GM23338 (cell line): Measurements from ENCODE around the gene SYNE2. TPM values are rescaled to one million over a fixed set of nuclear protein-coding genes. Genes with fewer than 3 reads are reported as not detected.
"Not testable (repeated sequence)": the region's sequence is repeated elsewhere in the genome, so short reads cannot be mapped to it uniquely, and the experiment has no call there.

ENCODE experiments used
- ATAC-seq: fragments of 200-7000 bp; cut with Tn5 transposase; 3 replicates; pipeline ENCODE4 v1.9.1; 2020
- DNase-seq: peaks from one replicate; pipeline ENCODE4 v3.0.0-alpha.2; 2015; ENCODE audit warnings: low spot score
- H2AFZ ChIP-seq: fragments of 200-600 bp; sonication (generic); 2 replicates; pipeline ENCODE4 v1.8.0; 2016; ENCODE audit warnings: antibody characterized with exemption, mild to moderate bottlenecking, moderate library complexity
- H3F3A ChIP-seq: fragments of 200-600 bp; sonication (generic); replicated peaks from 2 replicates; pipeline ENCODE4 v1.8.0; 2017; ENCODE audit warnings: antibody characterized with exemption, mixed run types, low read depth
- H3K27ac ChIP-seq: fragments of 200-600 bp; sonication (generic); 2 replicates; pipeline ENCODE4 v1.6.1; 2016; ENCODE audit warnings: low read depth
- H3K27me3 ChIP-seq: fragments of 200-600 bp; sonication (generic); 2 replicates; pipeline ENCODE4 v1.8.0; 2016; ENCODE audit warnings: mild to moderate bottlenecking, mixed run types, moderate library complexity; ENCODE audit not compliant: insufficient read depth
- H3K36me3 ChIP-seq: fragments of 200-600 bp; sonication (generic); 2 replicates; pipeline ENCODE4 v1.8.0; 2016; ENCODE audit warnings: mild to moderate bottlenecking; ENCODE audit not compliant: insufficient read depth
- H3K4me1 ChIP-seq: fragments of 200-600 bp; sonication (generic); 2 replicates; pipeline ENCODE4 v1.8.0; 2016; ENCODE audit warnings: mild to moderate bottlenecking, moderate library complexity; ENCODE audit not compliant: insufficient read depth
- H3K4me2 ChIP-seq: fragments of 200-600 bp; sonication (generic); 2 replicates; pipeline ENCODE4 v1.7.1; 2017; ENCODE audit warnings: mixed run types
- H3K4me3 ChIP-seq: fragments of 200-600 bp; sonication (generic); 2 replicates; pipeline ENCODE4 v1.6.1; 2016; ENCODE audit warnings: mixed run types
- H3K79me2 ChIP-seq: fragments of 200-600 bp; sonication (generic); replicated peaks from 2 replicates; pipeline ENCODE4 v1.8.0; 2017; ENCODE audit warnings: mild to moderate bottlenecking; ENCODE audit not compliant: insufficient read depth
- H3K9me2 ChIP-seq: fragments of 200-600 bp; sonication (generic); 2 replicates; pipeline ENCODE4 v1.8.0; 2017; ENCODE audit not compliant: insufficient read depth
- H4K20me1 ChIP-seq: fragments of 200-600 bp; sonication (generic); replicated peaks from 2 replicates; pipeline ENCODE4 v1.8.0; 2017; ENCODE audit warnings: mild to moderate bottlenecking; ENCODE audit not compliant: insufficient read depth
- H3K27ac Mint-ChIP-seq: 2 replicates; pipeline ENCODE4 v1.8.0; 2020; ENCODE audit warnings: inconsistent platforms, mild to moderate bottlenecking, moderate library complexity, mixed read lengths
- H3K27me3 Mint-ChIP-seq: 3 replicates; pipeline ENCODE4 v1.8.0; 2022; ENCODE audit warnings: low read depth, mild to moderate bottlenecking, moderate library complexity, mixed read lengths, inconsistent platforms; ENCODE audit not compliant: insufficient read depth, poor library complexity
- H3K36me3 Mint-ChIP-seq: 3 replicates; pipeline ENCODE4 v1.8.0; 2021; ENCODE audit warnings: low read depth, mild to moderate bottlenecking, inconsistent platforms, moderate library complexity, mixed read lengths
- H3K4me1 Mint-ChIP-seq: 3 replicates; pipeline ENCODE4 v1.8.0; 2020; ENCODE audit warnings: mild to moderate bottlenecking, inconsistent platforms, mixed read lengths
- H3K4me3 Mint-ChIP-seq: 3 replicates; pipeline ENCODE4 v1.8.0; 2021; ENCODE audit warnings: moderate library complexity, mild to moderate bottlenecking, inconsistent platforms, mixed read lengths
- H3K9me3 Mint-ChIP-seq: 3 replicates; pipeline ENCODE4 v1.8.0; 2020; ENCODE audit warnings: moderate library complexity, mild to moderate bottlenecking, inconsistent platforms, mixed read lengths
- CREB1 ChIP-seq: fragments of 250-450 bp; sonication (Bioruptor Pico); IDR thresholded peaks from 2 replicates; pipeline ENCODE4 v1.5.0; 2020; ENCODE audit warnings: low read depth, mild to moderate bottlenecking, moderate library complexity
- CTCF ChIP-seq, 2 experiments: fragments of 200-600 bp in 1 of 2; sonication (generic) in 1 of 2; conservative IDR thresholded peaks; 2 replicates each; pipeline versions ENCODE4 v1.5.1 to v1.6.1; 2016 to 2017; ENCODE audit warnings: antibody characterized with exemption in 2 of 2, low read depth in 2 of 2, mild to moderate bottlenecking in 2 of 2, moderate library complexity in 1 of 2
- ETS1 ChIP-seq: IDR thresholded peaks from 2 replicates; pipeline ENCODE4 v1.6.1; 2016; ENCODE audit warnings: antibody characterized with exemption
- NANOG ChIP-seq: IDR thresholded peaks from 2 replicates; pipeline ENCODE4 v1.6.1; 2016; ENCODE audit warnings: antibody characterized with exemption, borderline replicate concordance
- POLR2AphosphoS5 ChIP-seq: IDR thresholded peaks from 2 replicates; pipeline ENCODE4 v1.6.1; 2016; ENCODE audit warnings: antibody characterized with exemption, low read depth
- STAT1 ChIP-seq: IDR thresholded peaks from one replicate; pipeline ENCODE4 v1.6.1; 2016; ENCODE audit warnings: antibody characterized with exemption; ENCODE audit not compliant: unreplicated experiment
- ZNF114 ChIP-seq: fragments of 250-450 bp; sonication (Bioruptor Pico); IDR thresholded peaks from 2 replicates; pipeline ENCODE4 v1.5.0; 2020; ENCODE audit warnings: mild to moderate bottlenecking, moderate library complexity
- long read RNA-seq: library from polyadenylated mRNA; unstranded; transcript quantifications from one replicate; pipeline ENCODE4 v2.0.0, GENCODE V29; 2020; ENCODE audit not compliant: unreplicated experiment
- polyA plus RNA-seq: library from polyadenylated mRNA; unstranded; fragments of >200 nt; fragmentation: Nextera tagmentation; extraction: Ambion mirVana; gene quantifications from 2 replicates; pipeline ENCODE4 v1.2.1, GENCODE V29; 2016
- total RNA-seq: library from RNA; depleted of rRNA; stranded (reverse); fragments of >200 nt; shearing (Covaris generic); gene quantifications from 2 replicates; pipeline ENCODE4 v1.2.3, GENCODE V29; 2014; rRNA removed

SYNE2 gene
- total RNA-seq (86.5 and 100 TPM in 2 replicates), polyA plus RNA-seq (21.7 and 34.3 TPM in 2 replicates)
- long read RNA-seq, partial matches to known transcripts: 11 of 15 reads
- long read RNA-seq, other reads (novel, unspliced or antisense): 4 of 15 reads

- peak within 1 kb of the TSS; percentile 94 for H3K4me2 ChIP-seq
- peak within 1 kb of the TSS; percentile 46; the same call in 1 of the 2 replicates for H3K27ac ChIP-seq
- peaks cover 41% of the 10 kb centered on the region for H3K79me2 ChIP-seq
- no peaks in the 10 kb centered on the region for H3K9me3 Mint-ChIP-seq
- peaks cover 15% of the 10 kb centered on the region; the same call in 1 of the 2 replicates for H4K20me1 ChIP-seq
- no peaks in the 10 kb centered on the region for H3K36me3 Mint-ChIP-seq
- H3K4me3 ChIP-seq: peak within 1 kb of the TSS; percentile 89
- H3K4me3 Mint-ChIP-seq: peak within 1 kb of the TSS; percentile 95
- H3K9me2 ChIP-seq: no peaks in the 10 kb centered on the region
- peak within 1 kb of the TSS; percentile 87 for H3K27ac Mint-ChIP-seq
- ATAC-seq: peak; percentile 92
- peaks cover 24% of the 10 kb centered on the region for H3K27me3 ChIP-seq
- no peaks in the 10 kb centered on the region for H3K36me3 ChIP-seq
- TF ChIP-seq NANOG: no peak
- TF ChIP-seq ETS1: no peak
- no peak for TF ChIP-seq ZNF114 (CRISPR knock-in tag)
- TF ChIP-seq CTCF (conservative IDR thresholded peaks at IDR 0.05; ENCODE audit: low read depth in 2 of 2): peak; percentile 9 to 20; a peak in 2 of 4 replicates
- TF ChIP-seq CREB1 (CRISPR knock-in tag): no peak
- no peak for TF ChIP-seq STAT1
- TF ChIP-seq POLR2AphosphoS5: peak; percentile 79
- DNase-seq: peak; percentile 88
- peaks cover 19% of the 10 kb centered on the region; the same call in 2 of the 3 replicates for H3K4me1 Mint-ChIP-seq
- peaks cover 14% of the 10 kb centered on the region for H3K4me1 ChIP-seq
- peak within 1 kb of the TSS; percentile 97 for H2AFZ ChIP-seq
- H3K27me3 Mint-ChIP-seq: peaks cover 7% of the 10 kb centered on the region
- peaks cover 8% of the 10 kb centered on the region; the same call in 1 of the 2 replicates for H3F3A ChIP-seq
Observed at GRCh38 chr14:63852817-63853731, at the start of gene SYNE2. TSS of gene SYNE2 (plus strand) at chr14:63853004. CDS start at chr14:63909149, 56,145 bp downstream.

- not testable (repeated sequence) for H3K36me3 ChIP-seq, H3K27me3 Mint-ChIP-seq, ATAC-seq, H3K4me3 Mint-ChIP-seq, H3K27ac ChIP-seq, H3F3A ChIP-seq, DNase-seq, H3K4me1 ChIP-seq, H3K9me2 ChIP-seq, H3K4me1 Mint-ChIP-seq, H3K79me2 ChIP-seq, H3K9me3 Mint-ChIP-seq, H3K36me3 Mint-ChIP-seq, H3K4me3 ChIP-seq, H3K27ac Mint-ChIP-seq, H3K4me2 ChIP-seq, H3K27me3 ChIP-seq, H4K20me1 ChIP-seq
- peak overlapping the region; percentile 52; the same call in 1 of the 2 replicates for H2AFZ ChIP-seq
- TF ChIP-seq CTCF (conservative IDR thresholded peaks at IDR 0.05; ENCODE audit: low read depth in 2 of 2): 0 out of 4 replicates have a peak, but pooled peaks of 1 of the 2 experiments have one; percentile 4
Observed at GRCh38 chr14:63803221-63803791, 49.5 kb upstream of the SYNE2 start.

GRCh38 chr14:63806064-63806463, 46.7 kb upstream of the SYNE2 start:
- H3K4me3 ChIP-seq, H3K4me2 ChIP-seq, DNase-seq, H3K36me3 Mint-ChIP-seq, H3K27ac ChIP-seq, H3K9me3 Mint-ChIP-seq, H3K4me1 Mint-ChIP-seq, H3K4me3 Mint-ChIP-seq, H3K4me1 ChIP-seq, H3K27me3 ChIP-seq, H4K20me1 ChIP-seq, H3K9me2 ChIP-seq, H3K79me2 ChIP-seq, ATAC-seq, H3K27ac Mint-ChIP-seq, H3K36me3 ChIP-seq, H3F3A ChIP-seq, H3K27me3 Mint-ChIP-seq: not testable (repeated sequence)
- H2AFZ ChIP-seq: 0 out of 2 replicates have a peak overlapping the region, but pooled peaks have one; percentile 2
